NCI-H128 (cell line): ENCODE results near the gene SKP2.
A peak's percentile ranks its signal among the peaks of the same experiment; 100 is the strongest.
"Not testable (repeated sequence)": the region's sequence is repeated elsewhere in the genome, so short reads cannot be mapped to it uniquely, and the experiment has no call there.

Experiments used
- DNase-seq: peaks from one replicate; lab custom pipeline; 2025; ENCODE audit not compliant: unreplicated experiment; lab: John Stamatoyannopoulos, UW

SKP2 gene

GRCh38 chr5:36198281-36198680, 46.4 kb downstream of the SKP2 start:
- DNase-seq = no peak

- DNase-seq = not testable (repeated sequence)
Measured at GRCh38 chr5:36198783-36199182, 46.9 kb downstream of the SKP2 start.

- no peak for DNase-seq
Measured at GRCh38 chr5:36199620-36200019, 47.7 kb downstream of the SKP2 start.

- DNase-seq = no peak
Measured at GRCh38 chr5:36200513-36200912, 48.6 kb downstream of the SKP2 start.

- peak; percentile 38 for DNase-seq
Measured at GRCh38 chr5:36202521-36202961, 50.6 kb downstream of the SKP2 start.

GRCh38 chr5:36205329-36205728, 53.4 kb downstream of the SKP2 start:
- no peak for DNase-seq

GRCh38 chr5:36206913-36207312, 55.0 kb downstream of the SKP2 start:
- DNase-seq = no peak

GRCh38 chr5:36208786-36209185, 56.9 kb downstream of the SKP2 start:
- no peak for DNase-seq

- DNase-seq = no peak
Measured at GRCh38 chr5:36209664-36210063, 57.8 kb downstream of the SKP2 start.

- DNase-seq = no peak
Measured at GRCh38 chr5:36214436-36214835, 62.5 kb downstream of the SKP2 start.

GRCh38 chr5:36215910-36216309, 64.0 kb downstream of the SKP2 start:
- DNase-seq = no peak

- DNase-seq = no peak
Measured at GRCh38 chr5:36217567-36217966, 65.7 kb downstream of the SKP2 start.

GRCh38 chr5:36217988-36218387, 66.1 kb downstream of the SKP2 start:
- DNase-seq = no peak

- DNase-seq = no peak
Measured at GRCh38 chr5:36222620-36223019, 70.7 kb downstream of the SKP2 start.

GRCh38 chr5:36227046-36227445, 75.1 kb downstream of the SKP2 start:
- DNase-seq = no peak

GRCh38 chr5:36228505-36228904, 76.6 kb downstream of the SKP2 start:
- no peak for DNase-seq

GRCh38 chr5:36230151-36230790, 78.4 kb downstream of the SKP2 start:
- no peak for DNase-seq

- no peak for DNase-seq
Measured at GRCh38 chr5:36232533-36232932, 80.6 kb downstream of the SKP2 start.
